Bronchus fibroblast of lung (primary cell): Measurements from ENCODE around the gene PPFIA4. TPM values are rescaled to one million over a fixed set of nuclear protein-coding genes. Genes with fewer than 3 reads are reported as not detected.

Source experiments
- total RNA-seq: library from RNA; depleted of rRNA; stranded (reverse); fragments of >200 nt; gene quantifications from 2 replicates; pipeline ENCODE4 v1.2.3, GENCODE V29; 2015

PPFIA4 gene
- 0.89 and 1.7 TPM in 2 replicates for total RNA-seq

GRCh38 chr1:203026031-203026665, at the start of gene PPFIA4:
Gene PPFIA4 (plus strand): TSS chr1:203026491. CDS start chr1:203039009, 12,518 bp downstream.

GRCh38 chr1:203006948-203007871, 19.1 kb upstream of the PPFIA4 start, which contains the start of gene TMEM183A:
Gene TMEM183A (plus strand): TSS chr1:203007374. CDS start chr1:203007466, 92 bp downstream.

GRCh38 chr1:203085528-203086406, 59.5 kb downstream of the PPFIA4 start, which contains the start of gene MYOG:
Gene MYOG (minus strand): TSS chr1:203086012. CDS start chr1:203085961, 51 bp downstream.

GRCh38 chr1:203127666-203128430, 101.6 kb downstream of the PPFIA4 start, which contains the start of gene ADORA1:
Gene ADORA1 (plus strand): TSS chr1:203127726. CDS start chr1:203128842, 1,116 bp downstream.

Other genes with a start within 250 kb of the PPFIA4 start
- gene KDM5B, start 218.1 kb upstream of the PPFIA4 start, total RNA-seq = 21.9 and 26.4 TPM in 2 replicates
- gene PCAT6, start 215.5 kb upstream of the PPFIA4 start, total RNA-seq = 0.50 and 0.89 TPM in 2 replicates
- 4.0 TPM in 2 replicates for gene RABIF, start 137.3 kb upstream of the PPFIA4 start, total RNA-seq
- 22.4 TPM in 2 replicates for gene KLHL12, start 99.3 kb upstream of the PPFIA4 start, total RNA-seq
- gene ADIPOR1, start 68.2 kb upstream of the PPFIA4 start, total RNA-seq = 61.1 and 65.1 TPM in 2 replicates
- gene CYB5R1, start 59.2 kb upstream of the PPFIA4 start, total RNA-seq = 21.0 and 27.5 TPM in 2 replicates
- gene TMEM183A, start 19.1 kb upstream of the PPFIA4 start, total RNA-seq = 52.0 and 61.7 TPM in 2 replicates
- gene MYOG, start 59.5 kb downstream of the PPFIA4 start, total RNA-seq = under 0.01 TPM in 1 of 2 replicates, not detected in the other
- under 0.01 and 0.45 TPM in 2 replicates for gene ADORA1, start 101.2 kb downstream of the PPFIA4 start, total RNA-seq
- not detected in 2 replicates for gene MYBPH, start 149.3 kb downstream of the PPFIA4 start, total RNA-seq
- gene CHI3L1, start 160.2 kb downstream of the PPFIA4 start, total RNA-seq = 0.50 and 0.59 TPM in 2 replicates
- not detected in 2 replicates for gene CHIT1, start 203.2 kb downstream of the PPFIA4 start, total RNA-seq